ENCODE data around the gene KMT2A. TPM values are rescaled to one million over a fixed set of nuclear protein-coding genes. Genes with fewer than 3 reads are reported as not detected.

Gene KMT2A
- total RNA-seq, 2 donors from 2014 or later, result 62.6 to 209 TPM

DNA sequence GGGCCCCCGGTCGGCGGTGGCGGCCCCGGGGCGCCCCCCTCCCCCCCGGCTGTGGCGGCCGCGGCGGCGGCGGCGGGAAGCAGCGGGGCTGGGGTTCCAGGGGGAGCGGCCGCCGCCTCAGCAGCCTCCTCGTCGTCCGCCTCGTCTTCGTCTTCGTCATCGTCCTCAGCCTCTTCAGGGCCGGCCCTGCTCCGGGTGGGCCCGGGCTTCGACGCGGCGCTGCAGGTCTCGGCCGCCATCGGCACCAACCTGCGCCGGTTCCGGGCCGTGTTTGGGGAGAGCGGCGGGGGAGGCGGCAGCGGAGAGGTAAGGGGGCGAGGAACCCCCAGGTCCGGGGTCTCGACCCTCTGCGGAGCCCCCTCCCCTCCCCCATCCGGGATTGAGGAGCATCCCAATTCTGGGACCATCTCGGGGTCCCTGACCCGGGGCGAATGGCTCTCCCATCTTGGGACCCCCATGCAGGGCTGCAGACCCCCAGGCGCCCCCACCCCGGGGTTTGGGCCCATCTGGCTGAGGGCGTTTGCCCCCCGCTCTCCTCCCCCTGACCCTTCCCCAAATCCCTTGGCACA lies 431 bp downstream of the KMT2A start:
- Histone ChIP-seq H3K36me3 (replicated peaks in 1 of 2; ENCODE audit: insufficient read depth in 1 of 2, low read depth in 2 of 2) (no peaks in the 10 kb centered on the region), H3K9me3 (no peaks in the 10 kb centered on the region), H3K4me1 (peaks cover 47% of the 10 kb centered on the region), H3K27ac (peak overlapping the region; percentile 89 to 92 (median 91)), H3K4me3 (peak overlapping the region; percentile 94 to 99), H3K27me3 (no peaks in the 10 kb centered on the region)
- ATAC-seq, result peak; percentile 6
- intact Hi-C loops (cut with DNase I), result no loop called here
- TF ChIP-seq POLR2A (IDR thresholded peaks at IDR 0.05), result no peak
- peak in 3 of 4 donors; percentile 22 to 34 (median 31) for DNase-seq
- 0% methylated on average over 1 to 41 of the region's 55 CpGs for WGBS, 2 donors

DNA sequence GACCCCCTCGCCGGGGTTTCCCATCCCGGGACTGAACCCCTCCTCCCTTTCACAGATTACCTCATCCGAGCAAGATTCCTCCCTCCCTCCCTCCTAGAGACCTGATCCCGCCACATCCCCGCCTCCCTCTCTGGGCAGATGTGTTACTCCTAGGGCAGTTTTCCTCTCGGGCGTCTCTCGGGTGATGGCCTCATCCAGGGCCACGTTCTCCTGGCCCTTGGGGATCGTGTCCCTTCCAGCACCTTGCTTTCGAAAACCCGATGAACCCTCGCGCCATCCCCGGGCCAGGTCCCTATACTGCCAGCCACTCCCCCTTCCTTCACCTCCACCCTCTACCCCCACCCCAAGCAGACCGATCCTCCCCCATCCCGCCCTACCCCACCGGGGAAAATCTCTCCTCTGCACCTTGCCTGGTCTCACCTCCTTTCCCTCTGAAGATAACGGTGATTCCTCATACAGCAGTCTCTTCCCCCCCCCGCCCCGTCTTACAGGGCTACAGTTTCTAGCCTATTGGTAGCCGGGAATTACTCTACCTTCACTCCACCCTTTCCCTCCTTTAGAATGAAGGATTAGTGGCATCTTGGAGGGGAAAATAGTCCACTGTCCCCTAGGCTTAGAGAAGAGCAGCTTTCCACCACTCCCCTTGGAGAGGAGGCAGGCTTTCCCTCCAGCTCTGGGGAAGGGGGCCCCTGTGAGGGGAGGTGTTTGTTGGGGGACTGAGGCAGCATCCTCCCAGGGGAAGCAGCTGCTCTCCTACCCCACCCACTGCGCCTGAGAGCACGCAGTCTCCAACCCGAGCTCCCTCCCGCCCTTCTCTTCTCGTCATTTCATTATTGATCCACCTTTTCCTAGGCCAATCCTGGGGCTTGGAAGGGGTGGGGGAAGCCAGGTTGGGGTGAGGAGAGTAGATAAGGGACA lies 1.2 kb downstream of the KMT2A start:
- Histone ChIP-seq H3K27ac (peak overlapping the region; percentile 89 to 92 (median 91)), H3K9me3 (no peaks in the 10 kb centered on the region), H3K4me3 (peak overlapping the region; percentile 94 to 99), H3K36me3 (replicated peaks in 1 of 2; ENCODE audit: insufficient read depth in 1 of 2, low read depth in 2 of 2) (no peaks in the 10 kb centered on the region), H3K4me1 (peaks cover 54% of the 10 kb centered on the region), H3K27me3 (no peaks in the 10 kb centered on the region)
- WGBS, 2 donors, result 0% methylated on average over 28 of the region's 28 CpGs
- ATAC-seq (peak; percentile 18), DNase-seq (peak; percentile 53 to 70 (median 62))
- intact Hi-C loops (cut with DNase I), result no loop called here
- TF ChIP-seq POLR2A (IDR thresholded peaks at IDR 0.05), result peak in 2 of 3 donors; percentile 43 to 45
- TF ChIP-seq, protein P1, sequence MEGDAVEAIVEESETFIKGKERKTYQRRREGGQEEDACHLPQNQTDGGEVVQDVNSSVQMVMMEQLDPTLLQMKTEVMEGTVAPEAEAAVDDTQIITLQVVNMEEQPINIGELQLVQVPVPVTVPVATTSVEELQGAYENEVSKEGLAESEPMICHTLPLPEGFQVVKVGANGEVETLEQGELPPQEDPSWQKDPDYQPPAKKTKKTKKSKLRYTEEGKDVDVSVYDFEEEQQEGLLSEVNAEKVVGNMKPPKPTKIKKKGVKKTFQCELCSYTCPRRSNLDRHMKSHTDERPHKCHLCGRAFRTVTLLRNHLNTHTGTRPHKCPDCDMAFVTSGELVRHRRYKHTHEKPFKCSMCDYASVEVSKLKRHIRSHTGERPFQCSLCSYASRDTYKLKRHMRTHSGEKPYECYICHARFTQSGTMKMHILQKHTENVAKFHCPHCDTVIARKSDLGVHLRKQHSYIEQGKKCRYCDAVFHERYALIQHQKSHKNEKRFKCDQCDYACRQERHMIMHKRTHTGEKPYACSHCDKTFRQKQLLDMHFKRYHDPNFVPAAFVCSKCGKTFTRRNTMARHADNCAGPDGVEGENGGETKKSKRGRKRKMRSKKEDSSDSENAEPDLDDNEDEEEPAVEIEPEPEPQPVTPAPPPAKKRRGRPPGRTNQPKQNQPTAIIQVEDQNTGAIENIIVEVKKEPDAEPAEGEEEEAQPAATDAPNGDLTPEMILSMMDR (IDR thresholded peaks at IDR 0.05), result no peak

DNA sequence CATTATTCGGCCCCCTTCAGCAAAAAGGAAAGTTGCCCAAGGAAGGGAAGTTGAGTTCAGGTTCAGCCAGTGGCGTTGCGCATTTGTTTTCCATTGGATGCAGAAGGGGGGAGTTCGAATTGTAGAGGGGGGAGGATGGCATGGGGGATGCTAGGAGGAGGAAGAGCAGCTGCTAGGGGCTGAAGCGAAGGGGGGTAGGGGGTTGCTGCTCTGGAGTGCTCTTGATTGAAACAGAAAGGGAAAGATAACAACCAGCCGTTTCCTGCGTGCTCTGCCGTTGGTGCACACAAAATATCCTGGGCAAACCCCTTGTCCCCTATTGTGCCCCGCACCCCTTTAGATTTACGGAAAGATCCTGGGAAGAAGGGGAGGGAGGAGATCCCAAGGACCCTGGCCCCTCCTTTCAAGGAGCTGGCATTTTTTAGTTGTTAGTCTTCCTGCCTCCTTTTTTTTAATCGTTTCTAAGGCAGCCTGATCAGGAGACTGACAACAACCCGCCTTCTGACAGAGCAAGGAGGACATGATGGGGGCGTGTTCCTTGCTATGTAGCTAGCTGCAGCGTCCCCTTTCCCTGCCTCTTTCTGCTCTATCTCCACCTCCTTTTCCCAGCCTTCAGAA lies 2.1 kb downstream of the KMT2A start:
- TF ChIP-seq, protein P1 (IDR thresholded peaks at IDR 0.05), result no peak
- TF ChIP-seq POLR2A (IDR thresholded peaks at IDR 0.05), result no peak
- peaks cover 64% of the 10 kb centered on the region for H3K4me1 ChIP-seq
- intact Hi-C loops (cut with DNase I), result no loop called here
- WGBS, 2 donors, result 4 to 5% methylated on average over 14 of the region's 14 CpGs
- H3K27ac ChIP-seq, result peak overlapping the region in 3 of 4 donors; percentile 91 to 92 (median 91)
- no peak overlapping the region for H3K4me3 ChIP-seq
- no peak for ATAC-seq
- no peaks in the 10 kb centered on the region for H3K9me3 ChIP-seq
- no peaks in the 10 kb centered on the region for H3K27me3 ChIP-seq
- peak; percentile 22 to 58 (median 46) for DNase-seq
- H3K36me3 ChIP-seq (replicated peaks in 1 of 2; ENCODE audit: insufficient read depth in 1 of 2, low read depth in 2 of 2), result no peaks in the 10 kb centered on the region

DNA sequence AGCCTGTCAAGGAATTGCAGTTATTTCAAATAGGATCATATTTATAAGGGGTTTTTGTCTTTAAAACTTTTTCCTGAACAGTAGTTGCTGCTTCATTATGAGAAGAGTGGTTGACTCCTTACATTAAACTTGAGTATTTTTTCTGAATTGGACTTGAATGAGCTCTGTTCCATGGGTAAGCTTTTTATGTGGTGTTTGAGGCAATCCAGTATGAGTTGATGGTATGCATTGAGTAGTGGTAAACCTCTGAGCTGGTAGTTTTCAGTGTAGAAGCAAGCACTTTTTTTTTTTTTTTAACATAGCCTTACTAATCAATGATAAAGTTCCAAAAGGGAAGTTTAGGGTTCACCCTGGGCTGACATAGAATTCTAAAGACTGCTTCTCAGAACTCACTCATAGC lies 3.4 kb downstream of the KMT2A start:
- Histone ChIP-seq H3K36me3 (replicated peaks in 1 of 2; ENCODE audit: insufficient read depth in 1 of 2, low read depth in 2 of 2) (no peaks in the 10 kb centered on the region), H3K27me3 (no peaks in the 10 kb centered on the region), H3K9me3 (no peaks in the 10 kb centered on the region), H3K27ac (no peak overlapping the region), H3K4me1 (peaks cover 67% of the 10 kb centered on the region), H3K4me3 (no peak overlapping the region)
- ATAC-seq, result no peak
- TF ChIP-seq, protein P1 (IDR thresholded peaks at IDR 0.05), result no peak
- no peak for TF ChIP-seq POLR2A (IDR thresholded peaks at IDR 0.05)
- intact Hi-C loops (cut with DNase I), result no loop called here
- no peak for DNase-seq

DNA sequence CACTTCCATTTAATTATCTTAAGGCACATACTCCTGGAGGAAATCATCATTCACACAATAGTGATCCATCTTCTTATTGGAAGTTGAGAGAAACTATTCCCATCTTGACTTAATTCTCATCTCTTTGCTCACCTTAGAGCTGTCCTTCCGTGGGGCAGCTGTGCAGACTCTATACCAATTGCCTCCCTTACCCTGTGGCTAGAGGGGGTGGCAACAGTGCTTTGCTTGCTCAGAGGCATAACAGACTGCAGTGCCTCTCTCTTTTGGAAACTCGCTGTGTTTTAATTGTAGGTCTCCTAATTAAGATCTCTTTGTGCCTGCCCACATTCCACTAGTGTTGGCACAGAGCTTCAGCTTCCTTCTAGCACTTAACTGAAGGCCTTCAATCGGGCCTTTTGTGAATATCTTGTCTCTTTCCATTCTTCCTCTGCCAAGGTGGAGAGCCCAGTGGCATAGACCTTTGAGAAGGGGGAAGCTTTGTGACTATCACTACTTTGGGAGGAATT lies 5.5 kb downstream of the KMT2A start:
- Histone ChIP-seq H3K27ac (peak overlapping the region in 1 of 4 donors; percentile 11), H3K9me3 (no peaks in the 10 kb centered on the region), H3K36me3 (replicated peaks in 1 of 2; ENCODE audit: insufficient read depth in 1 of 2, low read depth in 2 of 2) (no peaks in the 10 kb centered on the region), H3K4me3 (no peak overlapping the region), H3K4me1 (peaks cover 68% of the 10 kb centered on the region), H3K27me3 (no peaks in the 10 kb centered on the region)
- TF ChIP-seq POLR2A (IDR thresholded peaks at IDR 0.05), result no peak
- TF ChIP-seq, protein P1 (IDR thresholded peaks at IDR 0.05), result no peak
- DNase-seq, result no peak
- WGBS, 2 donors, result 30 to 48% methylated on average over 3 of the region's 3 CpGs
- ATAC-seq, result no peak
- intact Hi-C loops (cut with DNase I), result no loop called here
